ENCODE measurements around the gene ARID3B. TPM values are rescaled to one million over a fixed set of nuclear protein-coding genes. Genes with fewer than 3 reads are reported as not detected.

Gene ARID3B
- total RNA-seq, 1 experiment from 2014 or later, result 8.1 TPM

GRCh38 chr15:74529921-74530320 is 11.1 kb upstream of the ARID3B start:
- Histone ChIP-seq H3K79me2 (ENCODE audit: insufficient read depth, low read length) (no peaks in the 10 kb centered on the region), H3K36me3 (ENCODE audit: control insufficient read depth in 1 of 2, insufficient read depth in 2 of 2, low read length in 2 of 2) (no peaks in the 10 kb centered on the region), H3K4me1 (ENCODE audit: control insufficient read depth in 1 of 2, insufficient read depth in 2 of 2, low read length in 2 of 2) (peaks cover 22 to 65% of the 10 kb centered on the region in 2 experiments), H4K20me1 (ENCODE audit: insufficient read depth) (no peaks in the 10 kb centered on the region), H3K27me3 (ENCODE audit: insufficient read depth, low read length) (no peaks in the 10 kb centered on the region), H3K9me2 (ENCODE audit: insufficient read depth) (no peaks in the 10 kb centered on the region), H3K9me3 (ENCODE audit: control insufficient read depth in 1 of 2, insufficient read depth in 1 of 2, low read depth in 1 of 2, low read length in 2 of 2) (no peaks in the 10 kb centered on the region), H3K27ac (ENCODE audit: low read depth, low read length) (no peak overlapping the region), H2AFZ (ENCODE audit: low read depth, low read length, poor library complexity, severe bottlenecking) (no peak overlapping the region), H3K4me2 (ENCODE audit: low read length) (peak overlapping the region; percentile 76; the same call in 1 of the 2 replicates), H3K9ac (ENCODE audit: low read length) (no peak overlapping the region), H3K4me3 (replicated peaks in 1 of 2; ENCODE audit: low read depth in 1 of 2, low read length in 2 of 2) (no peak overlapping the region)
- no peak for ATAC-seq
- intact Hi-C loops (cut with micrococcal nuclease), result no loop called here
- ChIA-PET POLR2A (interaction anchor here (0.8 to 1.2 kb wide), 2 partner anchors 10 to 16 kb away, joined by 3 to 5 read pairs; no protein-coding TSS in a partner anchor), RAD21 (ENCODE audit: low non-redundant PET in 1 of 2, low total read pairs in 2 of 2, uncharacterized antibody in 2 of 2, unreplicated experiment in 2 of 2) (no interaction called here), CTCF (interaction anchor here (1.0 kb wide), 1 partner anchor 155 kb away, joined by 3 read pairs; no protein-coding TSS in a partner anchor)
- TF ChIP-seq ZNF274 (IDR thresholded peaks at IDR 0.05; ENCODE audit: low read depth, low read length), result no peak
- TF ChIP-seq REST (IDR thresholded peaks at IDR 0.05; ENCODE audit: low read depth), result no peak
- TF ChIP-seq SRF (IDR thresholded peaks at IDR 0.05; ENCODE audit: low read depth), result no peak
- no peak for TF ChIP-seq FOSL1 (IDR thresholded peaks at IDR 0.05; ENCODE audit: low read depth)
- TF ChIP-seq POLR2AphosphoS5 (IDR thresholded peaks at IDR 0.05; ENCODE audit: low read depth, low read length), result no peak
- TF ChIP-seq ATF3 (IDR thresholded peaks at IDR 0.05), result no peak
- no peak for TF ChIP-seq CTCF (IDR thresholded peaks at IDR 0.05 in 2 of 3, conservative IDR thresholded peaks at IDR 0.05 in 1 of 3; ENCODE audit: borderline replicate concordance in 1 of 3, insufficient read depth in 1 of 3, low read depth in 2 of 3, low read length in 2 of 3)
- no peak for TF ChIP-seq ZBTB33 (IDR thresholded peaks at IDR 0.05; ENCODE audit: extremely low read depth, insufficient replicate concordance, low read length)
- TF ChIP-seq EZH2 (IDR thresholded peaks at IDR 0.05), result no peak
- TF ChIP-seq JUND (IDR thresholded peaks at IDR 0.05), result no peak
- no peak for TF ChIP-seq SIN3A (IDR thresholded peaks at IDR 0.05; ENCODE audit: low read depth)
- no peak for TF ChIP-seq POLR2A (IDR thresholded peaks at IDR 0.05; ENCODE audit: borderline replicate concordance, extremely low read depth, insufficient read depth, insufficient read length)
- no peak for TF ChIP-seq EGR1 (IDR thresholded peaks at IDR 0.05; ENCODE audit: low read depth)
- TF ChIP-seq TCF7L2 (IDR thresholded peaks at IDR 0.05; ENCODE audit: borderline replicate concordance, extremely low read depth, insufficient read depth, insufficient read length), result no peak
- TF ChIP-seq MAX (IDR thresholded peaks at IDR 0.05), result no peak
- no peak for TF ChIP-seq CBX3 (IDR thresholded peaks at IDR 0.05; ENCODE audit: low read depth)
- BruUV-seq (replicated peaks), result no TSS peak
- no peak for DNase-seq (ENCODE audit: low read depth, low spot score)
